GM12891 (cell line): ENCODE data around the gene PRRC2C.
"Not testable (repeated sequence)": the region's sequence is repeated elsewhere in the genome, so short reads cannot be mapped to it uniquely, and the experiment has no call there.

Source experiments
- POLR2A ChIP-seq: IDR thresholded peaks from 2 replicates; pipeline ENCODE4 v1.6.1; 2011; ENCODE audit warnings: low read depth, low read length, control low read depth
- POLR2AphosphoS5 ChIP-seq: IDR thresholded peaks from 2 replicates; pipeline ENCODE4 v1.6.1; 2011; ENCODE audit warnings: low read depth, low read length, control low read depth

GRCh38 chr1:171441278-171441895 is 43.9 kb upstream of the PRRC2C start:
- TF ChIP-seq POLR2A, POLR2AphosphoS5: not testable (repeated sequence)
